Cardiac muscle cell (in vitro differentiated cells and primary cell): ENCODE data around the gene GPATCH3. TPM values are rescaled to one million over a fixed set of nuclear protein-coding genes. Genes with fewer than 3 reads are reported as not detected.

ENCODE experiments used
- DNase-seq, 2 donors: peaks; one replicate each; pipeline versions ENCODE4 v3.0.0 to v3.0.0-alpha.2; 2010 to 2017; ENCODE audit warnings: low read depth in 1 of 2, low spot score in 1 of 2
- H3K27ac ChIP-seq: fragments of 200-600 bp; sonication (generic); 2 replicates; pipeline ENCODE4 v1.5.1; 2016
- H3K27me3 ChIP-seq: fragments of 200-600 bp; sonication (generic); 2 replicates; pipeline ENCODE4 v1.6.0; 2016; ENCODE audit warnings: control low read depth
- H3K36me3 ChIP-seq: fragments of 200-600 bp; sonication (generic); 2 replicates; pipeline ENCODE4 v1.5.1; 2016; ENCODE audit warnings: control low read depth
- H3K4me1 ChIP-seq: fragments of 200-600 bp; sonication (generic); 2 replicates; pipeline ENCODE4 v1.8.1; 2017; ENCODE audit warnings: low read depth, mild to moderate bottlenecking, mixed run types
- H3K4me3 ChIP-seq: fragments of 200-600 bp; sonication (generic); 2 replicates; pipeline ENCODE4 v1.5.1; 2016; ENCODE audit warnings: mild to moderate bottlenecking
- H3K9me3 ChIP-seq: fragments of 200-600 bp; sonication (generic); 2 replicates; pipeline ENCODE4 v1.5.1; 2017; ENCODE audit warnings: low read depth, mild to moderate bottlenecking, control low read depth
- polyA plus RNA-seq: library from polyadenylated mRNA; unstranded; fragments of >200 nt; fragmentation: Nextera tagmentation; extraction: Ambion mirVana; gene quantifications from 2 replicates; pipeline ENCODE4 v1.2.1, GENCODE V29; 2016
- total RNA-seq: library from RNA; depleted of rRNA; stranded (reverse); fragments of >200 nt; gene quantifications from 2 replicates; pipeline ENCODE4 v1.2.3, GENCODE V29; 2016
- TF ChIP-seq, protein P1 (sequence below): IDR thresholded peaks from 2 replicates; pipeline ENCODE4 v1.5.1; 2012; ENCODE audit warnings: low read depth, mild to moderate bottlenecking, low read length

Gene GPATCH3
- total and polyA plus RNA-seq, 2 experiments from 2014 or later = 16.1 TPM

DNA sequence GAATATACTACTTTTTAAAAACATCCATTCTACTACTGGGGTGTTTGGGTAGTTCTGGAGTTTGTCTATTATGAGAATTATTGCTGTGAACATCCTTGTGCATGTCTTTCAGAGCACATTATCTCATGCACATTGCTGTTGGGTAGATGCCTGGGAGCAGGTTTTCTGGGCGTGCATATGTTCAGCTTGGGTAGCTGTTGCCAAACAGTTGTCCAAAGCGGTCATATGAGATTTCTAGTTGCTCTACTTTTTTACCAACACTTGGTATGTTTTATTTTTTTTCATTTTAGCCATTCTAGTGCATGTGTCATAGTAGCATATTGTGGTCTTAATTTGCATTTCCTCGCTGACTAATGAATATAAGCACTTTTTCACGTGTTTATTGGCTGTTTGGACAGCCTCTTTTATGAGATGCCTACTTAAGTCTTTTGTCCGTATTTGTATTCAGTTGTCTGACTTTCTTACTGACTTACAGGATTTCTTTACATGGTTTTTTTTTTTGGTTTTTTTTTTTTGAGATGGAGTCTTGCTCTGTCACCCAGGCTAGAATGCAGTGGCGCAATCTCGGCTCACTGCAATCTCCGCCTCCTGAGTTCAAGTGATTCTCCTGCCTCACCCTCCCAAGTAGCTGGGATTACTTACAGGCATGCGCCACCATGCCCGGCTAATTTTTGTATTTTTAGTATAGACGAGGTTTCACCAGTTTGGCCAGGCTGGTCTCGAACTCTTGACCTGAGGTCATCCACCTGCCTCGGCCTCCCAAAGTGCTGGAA is 55.7 kb downstream of the GPATCH3 start:
- TF ChIP-seq, protein P1, sequence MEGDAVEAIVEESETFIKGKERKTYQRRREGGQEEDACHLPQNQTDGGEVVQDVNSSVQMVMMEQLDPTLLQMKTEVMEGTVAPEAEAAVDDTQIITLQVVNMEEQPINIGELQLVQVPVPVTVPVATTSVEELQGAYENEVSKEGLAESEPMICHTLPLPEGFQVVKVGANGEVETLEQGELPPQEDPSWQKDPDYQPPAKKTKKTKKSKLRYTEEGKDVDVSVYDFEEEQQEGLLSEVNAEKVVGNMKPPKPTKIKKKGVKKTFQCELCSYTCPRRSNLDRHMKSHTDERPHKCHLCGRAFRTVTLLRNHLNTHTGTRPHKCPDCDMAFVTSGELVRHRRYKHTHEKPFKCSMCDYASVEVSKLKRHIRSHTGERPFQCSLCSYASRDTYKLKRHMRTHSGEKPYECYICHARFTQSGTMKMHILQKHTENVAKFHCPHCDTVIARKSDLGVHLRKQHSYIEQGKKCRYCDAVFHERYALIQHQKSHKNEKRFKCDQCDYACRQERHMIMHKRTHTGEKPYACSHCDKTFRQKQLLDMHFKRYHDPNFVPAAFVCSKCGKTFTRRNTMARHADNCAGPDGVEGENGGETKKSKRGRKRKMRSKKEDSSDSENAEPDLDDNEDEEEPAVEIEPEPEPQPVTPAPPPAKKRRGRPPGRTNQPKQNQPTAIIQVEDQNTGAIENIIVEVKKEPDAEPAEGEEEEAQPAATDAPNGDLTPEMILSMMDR = no peak
- peaks cover 16% of the 10 kb centered on the region for H3K36me3 ChIP-seq
- no peak for DNase-seq

More for the DNA sequence above, 55.7 kb downstream of the GPATCH3 start:
- Histone ChIP-seq H3K27ac (no peak overlapping the region), H3K9me3 (no peaks in the 10 kb centered on the region), H3K27me3 (no peaks in the 10 kb centered on the region), H3K4me1 (no peaks in the 10 kb centered on the region), H3K4me3 (no peak overlapping the region)

Other genes starting within 250 kb of the GPATCH3 start
- gene ARID1A, start 204.5 kb downstream of the GPATCH3 start, total RNA-seq = 52.9 and 93.3 TPM in 2 replicates
- gene ARID1A, start 204.5 kb downstream of the GPATCH3 start, polyA plus RNA-seq = 28.5 and 43.1 TPM in 2 replicates
- 8.5 and 13.7 TPM in 2 replicates for gene PIGV, start 112.5 kb downstream of the GPATCH3 start, total RNA-seq
- 11.7 and 12.4 TPM in 2 replicates for gene PIGV, start 112.5 kb downstream of the GPATCH3 start, polyA plus RNA-seq
- gene ZDHHC18, start 73.8 kb downstream of the GPATCH3 start, total RNA-seq = 16.2 and 16.6 TPM in 2 replicates
- 16.1 and 16.6 TPM in 2 replicates for gene ZDHHC18, start 73.8 kb downstream of the GPATCH3 start, polyA plus RNA-seq
- gene SFN, start 37.3 kb downstream of the GPATCH3 start, total RNA-seq = 0.15 and 0.25 TPM in 2 replicates
- gene SFN, start 37.3 kb downstream of the GPATCH3 start, polyA plus RNA-seq = 0.13 TPM in 1 of 2 replicates, not detected in the other
- 18.4 and 21.5 TPM in 2 replicates for gene GPN2, start 10.2 kb downstream of the GPATCH3 start, total RNA-seq
- 32.2 and 35.4 TPM in 2 replicates for gene GPN2, start 10.2 kb downstream of the GPATCH3 start, polyA plus RNA-seq
- 3.3 and 3.9 TPM in 2 replicates for gene NR0B2, start 13.5 kb upstream of the GPATCH3 start, total RNA-seq
- 2.1 and 2.4 TPM in 2 replicates for gene NR0B2, start 13.5 kb upstream of the GPATCH3 start, polyA plus RNA-seq
- 73.8 and 99.6 TPM in 2 replicates for gene NUDC, start 21.3 kb upstream of the GPATCH3 start, total RNA-seq
- gene NUDC, start 21.3 kb upstream of the GPATCH3 start, polyA plus RNA-seq = 152 and 192 TPM in 2 replicates
- gene KDF1, start 60.0 kb upstream of the GPATCH3 start, total RNA-seq = 0.63 and 0.67 TPM in 2 replicates
- 0.35 and 0.37 TPM in 2 replicates for gene KDF1, start 60.0 kb upstream of the GPATCH3 start, polyA plus RNA-seq
- 61.7 and 63.7 TPM in 2 replicates for gene TRNP1, start 93.2 kb upstream of the GPATCH3 start, total RNA-seq
- 42.9 and 55.5 TPM in 2 replicates for gene TRNP1, start 93.2 kb upstream of the GPATCH3 start, polyA plus RNA-seq
- gene TENT5B, start 112.4 kb upstream of the GPATCH3 start, total RNA-seq = 8.8 and 9.4 TPM in 2 replicates
- gene TENT5B, start 112.4 kb upstream of the GPATCH3 start, polyA plus RNA-seq = 6.8 and 8.5 TPM in 2 replicates